H9 (cell line): ENCODE measurements around the gene TXNL4A. TPM values are rescaled to one million over a fixed set of nuclear protein-coding genes. Genes with fewer than 3 reads are reported as not detected.

Experiments
- DNase-seq: peaks from one replicate; pipeline ENCODE4 v3.0.0-alpha.2; 2017
- H2AFZ ChIP-seq: one replicate; pipeline ENCODE4 v1.6.1; 2013; ENCODE audit warnings: mild to moderate bottlenecking, low read length, control low read depth, moderate library complexity
- H2AK5ac ChIP-seq: 2 replicates; pipeline ENCODE4 v1.6.1; 2013; ENCODE audit warnings: low read length, control low read depth, mixed read lengths; ENCODE audit not compliant: insufficient read length
- H2BK120ac ChIP-seq: one replicate; pipeline ENCODE4 v1.6.1; 2013; ENCODE audit warnings: low read depth, mild to moderate bottlenecking, low read length, control low read depth, inconsistent platforms; ENCODE audit not compliant: poor library complexity, severe bottlenecking
- H2BK12ac ChIP-seq: 2 replicates; pipeline ENCODE4 v1.6.1; 2013; ENCODE audit warnings: low read length, control low read depth, mixed read lengths, low read depth; ENCODE audit not compliant: insufficient read length
- H2BK15ac ChIP-seq: 2 replicates; pipeline ENCODE4 v1.6.1; 2013; ENCODE audit warnings: low read depth, low read length, control low read depth
- H2BK20ac ChIP-seq: one replicate; pipeline ENCODE4 v1.6.1; 2013; ENCODE audit warnings: low read depth, mild to moderate bottlenecking, low read length, control low read depth, inconsistent platforms; ENCODE audit not compliant: poor library complexity, severe bottlenecking
- H2BK5ac ChIP-seq: 2 replicates; pipeline ENCODE4 v1.6.1; 2013; ENCODE audit warnings: low read length, control low read depth, mixed read lengths; ENCODE audit not compliant: insufficient read length
- H3K14ac ChIP-seq: 2 replicates; pipeline ENCODE4 v1.6.1; 2013; ENCODE audit warnings: low read length, control low read depth; ENCODE audit not compliant: insufficient read depth
- H3K18ac ChIP-seq: 2 replicates; pipeline ENCODE4 v1.6.1; 2013; ENCODE audit warnings: low read depth, mild to moderate bottlenecking, mixed read lengths, low read length, control low read depth; ENCODE audit not compliant: insufficient read length
- H3K23ac ChIP-seq: 2 replicates; pipeline ENCODE4 v1.6.1; 2013; ENCODE audit warnings: low read length, control low read depth, mixed read lengths, low read depth; ENCODE audit not compliant: insufficient read length
- H3K23me2 ChIP-seq: 2 replicates; pipeline ENCODE4 v1.6.1; 2013; ENCODE audit warnings: low read depth, mild to moderate bottlenecking, mixed read lengths, low read length, control low read depth; ENCODE audit not compliant: insufficient read length, poor library complexity, severe bottlenecking
- H3K27ac ChIP-seq: 2 replicates; pipeline ENCODE4 v1.5.1; 2013; ENCODE audit warnings: low read length, control low read depth, mixed read lengths, low read depth; ENCODE audit not compliant: insufficient read length
- H3K27me3 ChIP-seq: 2 replicates; pipeline ENCODE4 v1.6.1; 2013; ENCODE audit warnings: low read length, control low read depth, inconsistent platforms; ENCODE audit not compliant: insufficient read depth
- H3K4ac ChIP-seq: 2 replicates; pipeline ENCODE4 v1.6.1; 2013; ENCODE audit warnings: low read depth, mild to moderate bottlenecking, control low read depth, inconsistent platforms, low read length, moderate library complexity
- H3K4me1 ChIP-seq: 2 replicates; pipeline ENCODE4 v1.6.1; 2013; ENCODE audit warnings: low read length, control low read depth, inconsistent platforms; ENCODE audit not compliant: insufficient read depth
- H3K4me2 ChIP-seq: 2 replicates; pipeline ENCODE4 v1.6.1; 2013; ENCODE audit warnings: low read length, control low read depth, mixed read lengths; ENCODE audit not compliant: insufficient read length, insufficient read depth
- H3K56ac ChIP-seq: 2 replicates; pipeline ENCODE4 v1.6.1; 2013; ENCODE audit warnings: low read depth, mild to moderate bottlenecking, mixed read lengths, low read length, control low read depth; ENCODE audit not compliant: insufficient read length
- H3K79me1 ChIP-seq: 2 replicates; pipeline ENCODE4 v1.6.1; 2013; ENCODE audit warnings: low read depth, mild to moderate bottlenecking, moderate library complexity, low read length, control low read depth, inconsistent platforms; ENCODE audit not compliant: insufficient read depth, poor library complexity, severe bottlenecking
- H3K79me2 ChIP-seq: 2 replicates; pipeline ENCODE4 v1.6.1; 2013; ENCODE audit warnings: low read length, control low read depth, inconsistent platforms; ENCODE audit not compliant: insufficient read depth
- H3K9ac ChIP-seq: 2 replicates; pipeline ENCODE4 v1.6.1; 2013; ENCODE audit warnings: low read length, control low read depth, mixed read lengths; ENCODE audit not compliant: insufficient read length; ENCODE audit errors: extremely low read depth
- H3K9me3 ChIP-seq: one replicate; pipeline ENCODE4 v1.6.1; 2013; ENCODE audit warnings: low read depth, low read length, inconsistent platforms; ENCODE audit not compliant: control insufficient read depth
- H3T11ph ChIP-seq: one replicate; pipeline ENCODE4 v1.6.1; 2013; ENCODE audit warnings: mild to moderate bottlenecking, low read length, control low read depth, inconsistent platforms
- H4K20me1 ChIP-seq: one replicate; pipeline ENCODE4 v1.6.1; 2013; ENCODE audit not compliant: control insufficient read depth, insufficient read length, insufficient read depth
- H4K5ac ChIP-seq: 2 replicates; pipeline ENCODE4 v1.6.1; 2013; ENCODE audit warnings: low read depth, mild to moderate bottlenecking, mixed read lengths, low read length, control low read depth; ENCODE audit not compliant: insufficient read length
- H4K8ac ChIP-seq: replicated peaks from 2 replicates; pipeline ENCODE4 v1.6.1; 2013; ENCODE audit warnings: low read length, control low read depth, mixed read lengths, low read depth; ENCODE audit not compliant: insufficient read length
- H4K91ac ChIP-seq: 2 replicates; pipeline ENCODE4 v1.6.1; 2013; ENCODE audit warnings: low read depth, mild to moderate bottlenecking, moderate library complexity, mixed read lengths, low read length, control low read depth; ENCODE audit not compliant: insufficient read length
- H3K27ac Mint-ChIP-seq, 3 experiments: 2 replicates in 2 of 3; 3 replicates in 1 of 3; pipeline ENCODE4 v1.8.0; 2020 to 2021; ENCODE audit warnings: mixed read lengths in 3 of 3, mild to moderate bottlenecking in 1 of 3, moderate library complexity in 1 of 3
- H3K27me3 Mint-ChIP-seq: 2 replicates; pipeline ENCODE4 v1.8.0; 2021; ENCODE audit warnings: low read depth, mild to moderate bottlenecking, moderate library complexity, mixed read lengths
- H3K36me3 Mint-ChIP-seq, 3 experiments: 2 replicates in 2 of 3; 3 replicates in 1 of 3; pipeline ENCODE4 v1.8.0; 2020 to 2021; ENCODE audit warnings: low read depth in 3 of 3, mixed read lengths in 3 of 3; ENCODE audit not compliant: insufficient read depth in 1 of 3
- H3K4me1 Mint-ChIP-seq, 2 experiments: 2 replicates each; pipeline ENCODE4 v1.8.0; 2020; ENCODE audit warnings: mixed read lengths in 2 of 2
- H3K4me3 Mint-ChIP-seq, 2 experiments: 2 replicates in 1 of 2; 3 replicates in 1 of 2; pipeline ENCODE4 v1.8.0; 2020 to 2021; ENCODE audit warnings: mild to moderate bottlenecking in 2 of 2, mixed read lengths in 2 of 2, moderate library complexity in 1 of 2
- H3K9me3 Mint-ChIP-seq, 2 experiments: 2 replicates in 1 of 2; 3 replicates in 1 of 2; pipeline ENCODE4 v1.8.0; 2020; ENCODE audit warnings: mild to moderate bottlenecking in 2 of 2, mixed read lengths in 2 of 2, moderate library complexity in 1 of 2
- WGBS: extraction: QIAGEN DNeasy Blood & Tissue Kit; methylation state at CpG from one replicate; pipeline ENCODE4 v1.1.7; 2013; ENCODE audit warnings: missing lambda C conversion rate, low lambda C conversion rate, mixed read lengths; ENCODE audit not compliant: insufficient read length; ENCODE audit errors: extremely low coverage; 5-methylcytosine and 5-hydroxymethylcytosine counted together
- total RNA-seq: library from RNA; stranded (reverse); gene quantifications from 2 replicates; pipeline ENCODE4 v1.2.1, GENCODE V29; 2021
- TF ChIP-seq, protein P1 (sequence below): fragments of 200-600 bp; sonication (generic); conservative IDR thresholded peaks from 3 replicates; pipeline ENCODE4 v1.8.0; 2021; ENCODE audit warnings: antibody characterized with exemption, mild to moderate bottlenecking

Gene TXNL4A
- total RNA-seq, 1 experiment from 2014 or later: 163 TPM

DNA sequence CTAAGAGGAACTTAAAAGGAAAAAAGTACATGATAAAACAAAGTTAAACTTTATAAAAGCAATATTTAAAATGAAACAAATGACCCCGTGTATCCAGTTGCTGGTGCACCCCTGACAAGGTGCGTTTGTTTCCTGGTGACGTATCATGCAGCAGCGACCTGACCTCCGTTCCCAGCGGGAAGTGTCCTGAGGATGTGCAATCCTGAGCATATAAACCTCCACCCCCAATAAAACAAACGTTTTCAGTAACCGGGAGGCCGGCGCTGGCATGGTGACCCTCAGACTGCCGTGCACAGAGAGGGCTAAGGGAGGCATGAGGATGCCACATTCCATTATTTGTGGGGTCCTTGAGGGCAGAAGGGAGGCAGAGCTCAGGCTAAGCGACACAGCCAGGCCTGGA, 51.7 kb downstream of the TXNL4A start:
- no CpG with 5 or more reads among the region's 12 CpGs for WGBS
- no peak for DNase-seq
- Histone ChIP-seq H3K4ac (no peak overlapping the region), H3T11ph (no peak overlapping the region), H3K79me2 (no peaks in the 10 kb centered on the region), H3K14ac (no peak overlapping the region), H4K20me1 (peaks cover 3% of the 10 kb centered on the region), H3K18ac (no peak overlapping the region), H3K23ac (no peak overlapping the region), H3K27ac (no peak overlapping the region), H2BK12ac (no peak overlapping the region), H2BK5ac (no peak overlapping the region), H3K27me3 (no peaks in the 10 kb centered on the region), H3K9me3 (no peaks in the 10 kb centered on the region), H4K91ac (no peak overlapping the region), H2AFZ (no peak overlapping the region), H2AK5ac (no peak overlapping the region), H2BK120ac (no peak overlapping the region), H3K23me2 (no peaks in the 10 kb centered on the region), H3K9ac (no peak overlapping the region), H3K4me2 (no peak overlapping the region), H2BK15ac (no peak overlapping the region), H2BK20ac (no peak overlapping the region), H4K5ac (no peak overlapping the region), H3K79me1 (no peaks in the 10 kb centered on the region), H3K56ac (no peak overlapping the region), H4K8ac (no peak overlapping the region), H3K4me1 (no peaks in the 10 kb centered on the region)
- Mint-ChIP-seq H3K4me1 (peaks cover 2 to 8% of the 10 kb centered on the region in 2 experiments; a peak in 3 of 4 replicates), H3K4me3 (no peak overlapping the region), H3K36me3 (peaks cover 0 to 35% (median 24%) of the 10 kb centered on the region in 3 experiments; a peak in 5 of 7 replicates), H3K27me3 (peaks cover 5% of the 10 kb centered on the region; the same call in 1 of the 2 replicates), H3K9me3 (peaks cover 10 to 15% of the 10 kb centered on the region in 2 experiments; a peak in 4 of 5 replicates), H3K27ac (no peak overlapping the region)
- TF ChIP-seq, protein P1, sequence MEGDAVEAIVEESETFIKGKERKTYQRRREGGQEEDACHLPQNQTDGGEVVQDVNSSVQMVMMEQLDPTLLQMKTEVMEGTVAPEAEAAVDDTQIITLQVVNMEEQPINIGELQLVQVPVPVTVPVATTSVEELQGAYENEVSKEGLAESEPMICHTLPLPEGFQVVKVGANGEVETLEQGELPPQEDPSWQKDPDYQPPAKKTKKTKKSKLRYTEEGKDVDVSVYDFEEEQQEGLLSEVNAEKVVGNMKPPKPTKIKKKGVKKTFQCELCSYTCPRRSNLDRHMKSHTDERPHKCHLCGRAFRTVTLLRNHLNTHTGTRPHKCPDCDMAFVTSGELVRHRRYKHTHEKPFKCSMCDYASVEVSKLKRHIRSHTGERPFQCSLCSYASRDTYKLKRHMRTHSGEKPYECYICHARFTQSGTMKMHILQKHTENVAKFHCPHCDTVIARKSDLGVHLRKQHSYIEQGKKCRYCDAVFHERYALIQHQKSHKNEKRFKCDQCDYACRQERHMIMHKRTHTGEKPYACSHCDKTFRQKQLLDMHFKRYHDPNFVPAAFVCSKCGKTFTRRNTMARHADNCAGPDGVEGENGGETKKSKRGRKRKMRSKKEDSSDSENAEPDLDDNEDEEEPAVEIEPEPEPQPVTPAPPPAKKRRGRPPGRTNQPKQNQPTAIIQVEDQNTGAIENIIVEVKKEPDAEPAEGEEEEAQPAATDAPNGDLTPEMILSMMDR: no peak
